BE2C (cell line): ENCODE results near the gene DNAH12.

ENCODE experiments used
- DNase-seq: peaks from one replicate; pipeline ENCODE4 v3.0.0-alpha.2; 2020
- H3K27me3 ChIP-seq: fragments of 250-450 bp; sonication (Bioruptor Pico); 2 replicates; pipeline ENCODE4 v1.5.1; 2020; ENCODE audit warnings: mild to moderate bottlenecking
- H3K36me3 ChIP-seq: fragments of 250-450 bp; sonication (Bioruptor Pico); 2 replicates; pipeline ENCODE4 v1.5.1; 2020; ENCODE audit warnings: mild to moderate bottlenecking
- H3K4me1 ChIP-seq: fragments of 250-450 bp; sonication (Bioruptor Pico); 2 replicates; pipeline ENCODE4 v1.5.1; 2020
- H3K4me3 ChIP-seq: 2 replicates; pipeline ENCODE4 v1.5.1; 2011; ENCODE audit warnings: low read depth, low read length
- H3K9me3 ChIP-seq: fragments of 250-450 bp; sonication (Bioruptor Pico); 2 replicates; pipeline ENCODE4 v1.5.1; 2020
- CTCF ChIP-seq: IDR thresholded peaks from 2 replicates; pipeline ENCODE4 v1.5.1; 2012; ENCODE audit warnings: mild to moderate bottlenecking, low read depth, low read length

Gene DNAH12

GRCh38 chr3:57275393-57275792 is 268.8 kb downstream of the DNAH12 start:
- no peak for DNase-seq
- no peak for TF ChIP-seq CTCF
- Histone ChIP-seq H3K36me3 (no peaks in the 10 kb centered on the region), H3K4me3 (no peak overlapping the region), H3K9me3 (no peaks in the 10 kb centered on the region), H3K27me3 (no peaks in the 10 kb centered on the region), H3K4me1 (no peaks in the 10 kb centered on the region)

- no peak for TF ChIP-seq CTCF
Measured at GRCh38 chr3:57274845-57275244, 269.3 kb downstream of the DNAH12 start.

GRCh38 chr3:57268416-57268815 is 275.7 kb downstream of the DNAH12 start:
- Histone ChIP-seq H3K36me3 (no peaks in the 10 kb centered on the region), H3K9me3 (no peaks in the 10 kb centered on the region), H3K4me3 (no peak overlapping the region), H3K27me3 (no peaks in the 10 kb centered on the region), H3K4me1 (no peaks in the 10 kb centered on the region)
- no peak for DNase-seq
- no peak for TF ChIP-seq CTCF

More at GRCh38 chr3:57274845-57275244, 269.3 kb downstream of the DNAH12 start:
- H3K9me3 ChIP-seq = no peaks in the 10 kb centered on the region
- no peak for DNase-seq
- no peaks in the 10 kb centered on the region for H3K27me3 ChIP-seq
- no peaks in the 10 kb centered on the region for H3K36me3 ChIP-seq
- H3K4me1 ChIP-seq = no peaks in the 10 kb centered on the region
- H3K4me3 ChIP-seq = no peak overlapping the region

GRCh38 chr3:57261929-57262328 is 282.2 kb downstream of the DNAH12 start:
- Histone ChIP-seq H3K9me3 (no peaks in the 10 kb centered on the region), H3K4me1 (no peaks in the 10 kb centered on the region), H3K27me3 (no peaks in the 10 kb centered on the region), H3K36me3 (peaks cover 7% of the 10 kb centered on the region; the same call in 1 of the 2 replicates), H3K4me3 (no peak overlapping the region)
- no peak for TF ChIP-seq CTCF
- DNase-seq = no peak

GRCh38 chr3:57261119-57261518 is 283.0 kb downstream of the DNAH12 start:
- Histone ChIP-seq H3K9me3 (no peaks in the 10 kb centered on the region), H3K36me3 (peaks cover 7% of the 10 kb centered on the region; the same call in 1 of the 2 replicates), H3K27me3 (no peaks in the 10 kb centered on the region), H3K4me1 (no peaks in the 10 kb centered on the region), H3K4me3 (no peak overlapping the region)
- TF ChIP-seq CTCF = no peak
- no peak for DNase-seq

- TF ChIP-seq CTCF = no peak
Measured at GRCh38 chr3:57257678-57258077, 286.5 kb downstream of the DNAH12 start.

More at GRCh38 chr3:57257678-57258077, 286.5 kb downstream of the DNAH12 start:
- H3K9me3 ChIP-seq = no peaks in the 10 kb centered on the region
- peaks cover 7% of the 10 kb centered on the region; the same call in 1 of the 2 replicates for H3K36me3 ChIP-seq
- no peaks in the 10 kb centered on the region for H3K27me3 ChIP-seq
- no peak for DNase-seq
- no peak overlapping the region for H3K4me3 ChIP-seq
- no peaks in the 10 kb centered on the region for H3K4me1 ChIP-seq
